Measurements from ENCODE around the gene GET4. TPM values are rescaled to one million over a fixed set of nuclear protein-coding genes. Genes with fewer than 3 reads are reported as not detected.
"Not testable (repeated sequence)": the region's sequence is repeated elsewhere in the genome, so short reads cannot be mapped to it uniquely, and the experiment has no call there.

Gene GET4
- total RNA-seq, 2 experiments from 2014 or later = 22.3 to 27.1 TPM

DNA sequence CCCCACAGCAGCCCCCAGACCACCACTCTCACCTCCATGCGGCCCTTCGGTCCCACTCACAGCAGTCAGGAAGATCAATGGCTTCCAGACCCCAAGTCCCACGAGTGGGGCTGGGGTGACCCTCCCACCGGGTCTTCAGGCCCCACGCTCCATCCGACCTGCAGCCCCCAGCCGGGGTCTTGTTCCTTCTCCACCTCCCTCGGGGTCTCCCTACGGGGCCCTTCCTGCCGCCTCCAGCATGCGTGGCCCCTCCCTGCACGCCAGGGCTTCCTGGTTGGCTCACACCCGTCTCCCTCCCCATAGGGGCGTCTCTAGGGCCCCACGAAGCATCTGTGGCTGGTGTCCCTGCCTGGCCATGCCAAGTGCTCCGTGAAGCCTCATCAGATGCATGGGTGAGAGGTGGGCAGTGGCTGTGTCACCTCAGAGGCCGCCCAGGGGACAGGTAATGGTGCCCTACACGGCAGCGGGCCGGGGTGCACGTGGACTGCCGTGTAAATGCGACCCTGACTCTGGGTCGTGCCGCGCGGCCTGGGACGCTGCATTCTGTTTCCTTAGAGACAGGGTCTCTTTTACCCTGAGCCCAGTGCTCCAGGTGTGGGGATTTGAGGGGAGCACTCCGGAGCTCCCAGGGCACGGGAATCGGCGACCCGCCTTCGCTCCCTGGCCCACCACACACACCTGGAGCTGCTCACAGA is 58.3 kb downstream of the GET4 start:
- H3K9me3 Mint-ChIP-seq = peaks cover 3% of the 10 kb centered on the region
- H3K4me1 Mint-ChIP-seq (ENCODE audit: low read depth) = peaks cover 21% of the 10 kb centered on the region
- H3K4me3 Mint-ChIP-seq = no peak overlapping the region
- H3K36me3 Mint-ChIP-seq = peaks cover 2% of the 10 kb centered on the region
- no peak overlapping the region for H3K27ac Mint-ChIP-seq
- intact Hi-C loops (cut with micrococcal nuclease) = no loop called here
- ChIA-PET CTCF (no interaction called here), POLR2A (no interaction called here)
- H3K27me3 Mint-ChIP-seq = no peaks in the 10 kb centered on the region
- DNase-seq = no peak

DNA sequence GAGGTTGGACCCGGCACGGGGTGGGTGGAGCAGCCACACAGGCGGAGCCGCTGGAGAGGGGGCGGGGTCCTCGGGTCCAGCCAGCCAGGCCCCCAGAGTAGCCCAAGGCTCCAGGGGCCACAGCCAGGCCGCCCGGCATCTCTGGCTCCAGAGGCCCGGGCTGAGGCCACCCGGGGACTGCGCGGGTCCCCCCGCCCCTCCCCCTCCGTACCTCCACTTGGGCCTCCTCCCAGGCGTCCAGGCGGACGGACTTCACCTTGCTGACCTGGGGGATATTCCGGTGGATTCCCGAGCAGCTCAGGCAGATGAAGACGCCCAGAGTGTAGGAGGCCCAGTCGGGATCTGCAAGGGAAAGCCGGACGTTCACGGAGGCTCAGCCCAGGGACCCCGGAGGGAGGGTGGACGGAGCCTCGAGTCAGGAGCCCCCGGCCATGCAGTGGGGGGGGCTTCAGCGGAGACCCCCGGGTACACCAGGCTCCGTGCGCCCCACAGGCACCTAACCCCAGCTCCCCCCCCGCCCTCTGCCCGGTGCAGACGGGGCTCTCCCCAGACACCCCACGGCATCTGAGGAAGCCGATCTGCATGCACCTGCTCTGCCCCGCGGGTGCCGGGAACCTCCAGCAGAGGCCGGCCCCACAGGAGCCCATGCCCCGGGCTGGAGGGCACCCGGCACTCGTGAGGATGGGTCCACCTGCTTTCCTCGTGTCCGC is 59.0 kb downstream of the GET4 start:
- Mint-ChIP-seq H3K4me3 (no peak overlapping the region), H3K4me1 (ENCODE audit: low read depth) (peaks cover 22% of the 10 kb centered on the region), H3K27ac (no peak overlapping the region), H3K9me3 (peaks cover 6% of the 10 kb centered on the region), H3K36me3 (peaks cover 4% of the 10 kb centered on the region), H3K27me3 (no peaks in the 10 kb centered on the region)
- ChIA-PET POLR2A (no interaction called here), CTCF (no interaction called here)
- intact Hi-C loops (cut with micrococcal nuclease) = no loop called here
- no peak for DNase-seq

DNA sequence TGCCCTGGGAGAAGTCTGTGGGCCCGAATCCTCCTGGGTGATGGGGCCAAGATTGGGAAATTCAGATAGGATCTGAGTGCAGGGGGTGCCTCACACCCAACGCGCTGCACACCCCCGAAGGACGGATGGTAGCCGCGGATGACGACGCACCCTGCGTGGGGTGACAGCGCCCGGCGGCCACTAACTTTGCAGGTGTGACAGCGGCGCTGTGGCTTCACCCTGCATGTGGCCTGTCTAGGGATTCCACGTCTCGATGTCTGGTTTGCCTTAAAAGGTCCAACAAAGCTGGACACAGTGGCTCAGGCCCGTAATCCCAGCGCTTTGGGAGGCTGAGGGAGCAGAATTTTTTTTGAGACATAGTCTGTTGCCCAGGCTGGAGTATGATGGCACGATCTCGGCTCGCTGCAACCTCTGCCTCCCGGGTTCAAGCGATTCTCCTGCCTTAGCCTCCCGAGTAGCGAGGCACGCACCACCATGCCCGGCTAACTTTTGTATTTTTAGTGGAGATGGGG is 59.6 kb downstream of the GET4 start:
- Mint-ChIP-seq H3K4me3 (no peak overlapping the region), H3K36me3 (peaks cover 7% of the 10 kb centered on the region), H3K27me3 (no peaks in the 10 kb centered on the region), H3K9me3 (peaks cover 12% of the 10 kb centered on the region), H3K27ac (peak overlapping the region; percentile 78), H3K4me1 (ENCODE audit: low read depth) (peaks cover 28% of the 10 kb centered on the region)
- CTCF ChIA-PET = no interaction called here
- DNase-seq = no peak
- intact Hi-C loops (cut with micrococcal nuclease) = no loop called here
- POLR2A ChIA-PET = no interaction called here

DNA sequence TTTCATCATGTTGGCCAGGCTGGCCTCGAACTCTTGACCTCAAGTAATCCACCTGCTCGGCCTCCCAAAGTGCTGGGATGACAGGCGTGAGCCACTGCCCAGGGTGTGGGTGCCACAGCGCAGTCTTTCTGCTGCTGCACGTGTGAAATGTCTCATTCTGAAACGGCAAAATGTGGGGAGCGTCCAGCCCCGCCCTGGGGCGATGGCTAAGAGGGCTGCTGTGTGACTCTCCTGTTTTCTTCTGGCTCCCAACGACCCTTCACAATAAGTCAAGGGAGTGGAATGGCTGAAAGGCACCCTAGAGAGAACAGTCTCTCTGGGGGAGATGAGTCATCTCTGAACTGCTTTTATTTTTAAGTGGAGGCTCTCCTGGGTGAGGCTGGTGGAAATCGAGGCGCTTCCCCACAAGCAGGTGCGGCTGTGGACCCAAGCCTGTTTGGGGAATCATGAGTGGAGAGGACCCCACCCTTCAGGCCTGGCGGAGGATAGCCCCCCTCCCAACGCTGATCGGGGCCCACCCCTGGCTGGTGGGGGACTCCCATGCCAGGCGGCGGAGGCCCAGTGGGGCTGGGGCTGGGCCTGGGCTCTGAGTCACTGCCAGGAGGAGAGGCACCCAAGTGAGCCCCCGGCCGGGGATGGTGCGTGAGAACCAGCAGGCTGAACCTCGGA is 60.2 kb downstream of the GET4 start:
- peak; percentile 80 for DNase-seq
- peak overlapping the region; percentile 78 for H3K27ac Mint-ChIP-seq
- peaks cover 7% of the 10 kb centered on the region for H3K36me3 Mint-ChIP-seq
- intact Hi-C loops (cut with micrococcal nuclease) = no loop called here
- ChIA-PET POLR2A (no interaction called here), CTCF (no interaction called here)
- peaks cover 14% of the 10 kb centered on the region for H3K9me3 Mint-ChIP-seq
- H3K27me3 Mint-ChIP-seq = no peaks in the 10 kb centered on the region
- peaks cover 33% of the 10 kb centered on the region for H3K4me1 Mint-ChIP-seq (ENCODE audit: low read depth)
- H3K4me3 Mint-ChIP-seq = peak overlapping the region; percentile 29

DNA sequence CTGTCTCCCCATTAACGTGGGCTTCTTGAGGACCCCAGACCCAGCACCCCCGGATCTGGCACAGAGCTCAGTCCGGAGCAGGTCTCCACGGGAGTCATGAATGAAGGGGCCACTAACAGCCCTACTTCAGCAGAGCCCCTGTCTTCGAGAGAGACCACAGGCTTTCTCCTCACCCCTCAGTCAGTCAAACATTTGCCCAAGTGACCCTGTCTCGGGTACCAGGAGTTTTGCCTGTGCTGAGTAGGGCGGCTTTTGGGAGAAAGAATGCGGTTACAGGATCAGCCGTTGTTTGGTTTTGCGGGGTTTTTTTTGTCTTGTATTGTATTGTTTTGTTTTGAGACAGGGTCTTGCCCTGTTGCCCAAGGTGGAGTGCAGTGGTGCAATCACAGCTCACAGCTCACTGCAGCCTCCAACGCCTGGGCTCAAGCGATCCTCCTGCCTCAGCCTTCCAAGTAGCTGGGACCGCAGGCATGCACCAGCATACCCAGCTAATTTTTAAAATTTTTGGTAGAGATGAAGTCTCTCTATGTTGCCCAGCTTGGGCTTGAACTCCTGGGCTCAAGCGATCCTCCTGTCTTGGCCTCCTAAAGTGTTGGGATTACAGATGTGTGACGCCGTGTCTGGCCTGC is 61.6 kb downstream of the GET4 start:
- peaks cover 14% of the 10 kb centered on the region for H3K9me3 Mint-ChIP-seq
- H3K36me3 Mint-ChIP-seq = peaks cover 7% of the 10 kb centered on the region
- no peak overlapping the region for H3K4me3 Mint-ChIP-seq
- peaks cover 39% of the 10 kb centered on the region for H3K4me1 Mint-ChIP-seq (ENCODE audit: low read depth)
- ChIA-PET CTCF (no interaction called here), POLR2A (interaction anchor here (1.2 kb wide), 1 partner anchor 15 kb away, joined by 3 read pairs; no protein-coding TSS in a partner anchor)
- no peak for DNase-seq
- peaks cover 2% of the 10 kb centered on the region for H3K27me3 Mint-ChIP-seq
- H3K27ac Mint-ChIP-seq = no peak overlapping the region
- intact Hi-C loops (cut with micrococcal nuclease) = no loop called here

DNA sequence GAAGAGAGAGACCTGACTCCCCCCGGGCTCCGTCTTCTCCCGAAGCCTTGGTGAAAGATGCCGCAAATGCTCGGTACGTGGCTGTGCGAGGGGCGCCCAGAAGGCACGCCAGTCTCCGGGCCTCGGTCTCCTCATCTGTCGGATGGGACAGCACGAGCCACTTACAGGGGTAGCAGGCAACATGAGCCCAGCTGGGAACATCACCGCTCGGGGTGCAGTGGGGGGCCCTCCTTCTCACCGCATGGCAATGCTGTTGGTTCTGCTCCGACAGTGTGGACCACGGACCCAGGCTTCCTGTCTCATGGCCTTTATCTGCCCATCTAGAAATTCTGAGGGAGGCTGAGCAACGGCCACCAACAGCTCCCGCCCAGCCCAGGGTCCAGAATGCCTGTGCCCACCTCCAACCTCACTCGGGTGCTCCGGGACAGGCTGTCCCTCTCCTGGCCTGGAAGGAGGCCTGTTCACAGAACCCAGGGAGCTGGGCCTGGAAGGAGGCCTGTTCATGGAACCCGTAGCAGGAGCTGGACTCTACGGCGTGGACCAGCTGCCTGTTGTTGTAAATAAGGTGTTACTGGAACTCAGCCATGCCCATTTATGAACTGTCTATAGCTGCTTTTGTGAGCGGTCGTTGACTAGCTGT is 62.3 kb downstream of the GET4 start:
- Mint-ChIP-seq H3K4me1 (ENCODE audit: low read depth) (peaks cover 39% of the 10 kb centered on the region), H3K36me3 (peaks cover 7% of the 10 kb centered on the region), H3K27me3 (peaks cover 2% of the 10 kb centered on the region), H3K27ac (no peak overlapping the region), H3K9me3 (peaks cover 14% of the 10 kb centered on the region), H3K4me3 (no peak overlapping the region)
- intact Hi-C loops (cut with micrococcal nuclease) = no loop called here
- no peak for DNase-seq
- POLR2A ChIA-PET = interaction anchor here (0.8 to 1.2 kb wide), 2 partner anchors 16 to 35 kb away, joined by 3 read pairs; no protein-coding TSS in a partner anchor
- CTCF ChIA-PET = no interaction called here

DNA sequence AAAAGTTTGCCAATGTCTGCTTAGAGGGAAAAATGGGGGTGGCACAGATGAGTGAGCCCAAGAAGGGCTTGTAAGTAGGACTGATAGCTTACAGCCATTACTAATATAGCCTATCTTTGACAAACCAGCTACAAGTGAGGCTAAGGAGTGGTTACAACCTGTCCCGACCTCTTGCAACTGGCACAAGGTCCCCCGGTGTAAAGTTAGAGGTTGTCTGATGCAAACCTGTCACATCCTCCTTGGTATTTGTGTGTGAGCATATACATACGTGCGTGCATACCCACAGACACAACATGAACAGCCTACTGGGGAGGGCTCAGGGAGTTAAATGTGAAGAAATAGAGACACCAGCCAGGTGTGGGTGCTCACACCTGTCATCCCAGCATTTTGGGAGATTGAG is 63.5 kb downstream of the GET4 start:
- ChIA-PET POLR2A (interaction anchor here (0.6 kb wide), 1 partner anchor 234 kb away, joined by 3 read pairs; no protein-coding TSS in a partner anchor), CTCF (interaction anchor here (0.7 to 1.1 kb wide), 3 partner anchors 32 to 599 kb away, joined by 3 to 4 read pairs (median 3); no protein-coding TSS in a partner anchor)
- no peak for DNase-seq
- peaks cover 2% of the 10 kb centered on the region for H3K27me3 Mint-ChIP-seq
- no peak overlapping the region for H3K27ac Mint-ChIP-seq
- H3K4me1 Mint-ChIP-seq (ENCODE audit: low read depth) = peaks cover 39% of the 10 kb centered on the region
- H3K36me3 Mint-ChIP-seq = peaks cover 7% of the 10 kb centered on the region
- intact Hi-C loops (cut with micrococcal nuclease) = no loop called here
- H3K4me3 Mint-ChIP-seq = no peak overlapping the region
- peaks cover 14% of the 10 kb centered on the region for H3K9me3 Mint-ChIP-seq

DNA sequence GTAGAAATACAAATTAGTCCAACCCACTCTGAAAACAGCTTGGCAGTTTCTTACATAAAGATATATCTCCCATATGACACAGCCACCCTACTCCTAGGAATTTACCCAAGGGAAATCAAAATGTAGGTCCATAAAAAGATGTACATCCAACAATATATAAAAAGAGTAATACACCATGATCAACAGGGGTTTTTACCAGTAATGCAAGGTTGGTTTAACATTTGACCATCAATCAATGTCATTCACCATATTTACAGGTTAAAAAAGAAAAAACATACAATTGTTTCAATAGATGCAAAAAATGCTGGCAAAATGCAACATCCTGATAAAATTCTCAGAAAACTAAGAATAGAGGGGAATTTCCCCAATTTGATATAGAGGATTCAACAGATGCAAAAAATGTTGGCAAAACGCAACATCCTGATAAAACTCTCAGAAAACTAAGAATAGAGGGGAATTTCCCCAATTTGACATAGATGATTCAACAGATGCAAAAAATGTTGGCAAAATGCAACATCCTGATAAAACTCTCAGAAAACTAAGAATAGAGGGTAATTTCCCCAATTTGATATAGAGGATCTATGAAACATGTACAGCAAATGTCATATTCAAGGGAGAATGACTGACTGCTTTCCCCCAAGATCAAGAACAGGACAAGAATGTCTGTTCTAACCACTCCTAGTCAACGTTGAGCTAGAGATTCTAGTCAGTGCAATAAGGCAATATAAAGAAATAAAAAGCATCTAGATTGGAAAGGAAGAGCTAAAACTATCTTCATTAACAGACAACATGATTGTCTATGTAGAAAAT is 64.5 kb downstream of the GET4 start:
- Mint-ChIP-seq H3K36me3 (peaks cover 7% of the 10 kb centered on the region), H3K9me3 (peaks cover 14% of the 10 kb centered on the region), H3K4me1 (ENCODE audit: low read depth) (peaks cover 37% of the 10 kb centered on the region), H3K27ac (peak overlapping the region; percentile 46), H3K27me3 (peaks cover 2% of the 10 kb centered on the region), H3K4me3 (no peak overlapping the region)
- CTCF ChIA-PET = interaction anchor here (0.9 to 1.1 kb wide), 2 partner anchors 31 to 52 kb away, joined by 4 read pairs; no protein-coding TSS in a partner anchor
- POLR2A ChIA-PET = interaction anchor here (1.0 to 1.5 kb wide), 2 partner anchors 16 to 18 kb away, joined by 3 to 6 read pairs; no protein-coding TSS in a partner anchor
- no peak for DNase-seq
- intact Hi-C loops (cut with micrococcal nuclease) = loop anchor here (1.0 kb wide), 1 partner anchor 18 kb away; no protein-coding TSS in a partner anchor

DNA sequence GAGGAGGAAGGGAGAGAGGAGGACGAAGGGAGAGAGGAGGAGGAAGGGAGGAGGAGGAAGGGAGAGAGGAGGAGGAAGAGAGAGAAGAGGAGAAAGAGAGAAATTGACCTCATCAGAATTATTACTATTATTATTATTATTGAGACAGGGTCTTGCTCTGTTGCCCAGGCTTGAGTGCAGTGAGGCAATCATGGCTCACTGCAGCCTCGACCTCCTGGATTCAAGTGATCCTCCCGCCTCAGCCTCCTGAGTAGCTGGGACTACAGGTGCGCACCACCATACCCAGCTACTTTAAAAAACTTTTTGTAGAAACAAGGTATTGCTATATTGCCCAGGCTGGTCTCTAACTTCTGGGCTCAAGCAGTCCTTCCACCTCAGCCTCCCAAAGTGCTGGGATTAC is 67.4 kb downstream of the GET4 start:
- H3K4me1 Mint-ChIP-seq (ENCODE audit: low read depth) = peaks cover 26% of the 10 kb centered on the region
- H3K36me3 Mint-ChIP-seq; CTCF ChIA-PET; H3K27me3 Mint-ChIP-seq; POLR2A ChIA-PET; H3K27ac Mint-ChIP-seq; intact Hi-C loops (cut with micrococcal nuclease); DNase-seq; H3K4me3 Mint-ChIP-seq: not testable (repeated sequence)
- H3K9me3 Mint-ChIP-seq = peaks cover 14% of the 10 kb centered on the region

DNA sequence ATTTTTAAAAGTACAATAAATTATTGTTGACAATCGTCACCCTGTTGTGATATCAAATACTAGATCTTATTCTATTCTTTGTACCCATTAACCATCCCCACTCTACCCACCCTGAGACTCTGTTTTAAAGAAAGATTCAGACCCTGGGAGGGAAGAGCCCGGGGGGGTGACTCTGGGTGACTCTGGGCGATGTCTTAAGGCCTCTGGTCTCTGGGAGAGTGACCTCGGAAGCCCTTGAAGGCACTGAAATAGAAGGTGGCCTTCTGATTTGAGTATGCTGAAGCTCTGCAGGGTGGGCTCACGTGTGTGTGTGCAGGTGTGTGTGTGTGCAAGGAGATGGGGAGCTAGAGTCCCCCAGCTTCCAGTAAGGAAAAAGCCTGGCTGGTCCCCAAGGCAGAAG is 68.4 kb downstream of the GET4 start:
- no peak overlapping the region for H3K27ac Mint-ChIP-seq
- H3K36me3 Mint-ChIP-seq = peaks cover 7% of the 10 kb centered on the region
- H3K4me3 Mint-ChIP-seq = no peak overlapping the region
- intact Hi-C loops (cut with micrococcal nuclease) = no loop called here
- CTCF ChIA-PET = no interaction called here
- H3K4me1 Mint-ChIP-seq (ENCODE audit: low read depth) = peaks cover 23% of the 10 kb centered on the region
- POLR2A ChIA-PET = no interaction called here
- H3K9me3 Mint-ChIP-seq = peaks cover 14% of the 10 kb centered on the region
- peaks cover 2% of the 10 kb centered on the region for H3K27me3 Mint-ChIP-seq
- DNase-seq = no peak

DNA sequence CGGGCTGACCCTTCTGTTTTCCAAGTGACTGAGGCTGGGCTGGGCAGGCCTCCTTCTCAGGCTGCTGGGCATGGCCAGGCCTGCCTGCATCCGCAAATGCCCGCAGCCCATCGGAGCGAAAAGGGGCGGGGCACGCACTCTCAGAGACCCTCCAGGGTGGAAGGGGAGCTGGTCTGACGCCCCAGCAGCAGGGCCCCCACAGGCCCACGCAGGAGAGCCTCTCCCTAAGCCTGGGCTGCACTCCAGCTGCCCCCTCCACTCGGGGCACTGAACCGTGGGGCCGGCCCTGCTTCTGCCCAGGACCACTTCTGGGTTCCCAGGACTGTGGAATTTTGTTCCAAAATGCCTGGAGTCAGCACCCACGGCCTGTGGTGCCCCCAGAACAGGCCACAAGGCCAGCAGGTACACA is 68.8 kb downstream of the GET4 start:
- intact Hi-C loops (cut with micrococcal nuclease) = no loop called here
- H3K4me3 Mint-ChIP-seq = no peak overlapping the region
- no peak overlapping the region for H3K27ac Mint-ChIP-seq
- no peak for DNase-seq
- ChIA-PET CTCF (no interaction called here), POLR2A (no interaction called here)
- peaks cover 4% of the 10 kb centered on the region for H3K36me3 Mint-ChIP-seq
- peaks cover 10% of the 10 kb centered on the region for H3K9me3 Mint-ChIP-seq
- H3K27me3 Mint-ChIP-seq = peaks cover 2% of the 10 kb centered on the region
- H3K4me1 Mint-ChIP-seq (ENCODE audit: low read depth) = peaks cover 19% of the 10 kb centered on the region
